Tibial nerve (tissue), 3 donors: ENCODE measurements around the gene NRXN3.

ENCODE experiments used
- POLR2A ChIP-seq, 2 donors: fragments of 450-650 bp; IDR thresholded peaks; one replicate each; pipeline ENCODE4 v1.6.1; 2017; ENCODE audit warnings: antibody characterized with exemption in 2 of 2, mild to moderate bottlenecking in 2 of 2, moderate library complexity in 2 of 2
- TF ChIP-seq, protein P1 (sequence below), 5 experiments: fragments of 200-600 bp in 3 of 5; fragments of 450-650 bp in 2 of 5; sonication (generic) in 3 of 5; IDR thresholded peaks; one replicate each; pipeline ENCODE4 v1.5.1; 2016 to 2019; ENCODE audit warnings: antibody characterized with exemption in 5 of 5, mild to moderate bottlenecking in 3 of 5, moderate library complexity in 2 of 5

DNA sequence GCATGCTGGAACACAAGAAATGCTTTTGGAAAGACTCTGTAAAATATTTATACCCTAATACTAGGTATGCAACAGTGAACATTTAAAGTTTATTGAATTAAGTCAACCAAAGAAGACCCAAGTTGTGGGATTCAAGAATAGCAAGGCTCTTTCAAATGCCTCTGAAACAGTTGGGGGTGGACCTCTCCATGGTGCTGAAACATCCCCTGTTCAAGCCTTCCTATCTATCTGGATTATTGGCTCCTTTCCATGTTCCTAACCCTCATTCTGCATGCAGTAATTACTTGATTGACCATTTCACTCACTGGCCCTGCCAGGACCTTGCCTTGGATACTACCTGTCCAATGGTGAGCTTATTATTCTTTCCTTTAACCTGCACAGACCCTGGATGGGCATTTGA, 349.7 kb downstream of the NRXN3 start:
- TF ChIP-seq, protein P1, sequence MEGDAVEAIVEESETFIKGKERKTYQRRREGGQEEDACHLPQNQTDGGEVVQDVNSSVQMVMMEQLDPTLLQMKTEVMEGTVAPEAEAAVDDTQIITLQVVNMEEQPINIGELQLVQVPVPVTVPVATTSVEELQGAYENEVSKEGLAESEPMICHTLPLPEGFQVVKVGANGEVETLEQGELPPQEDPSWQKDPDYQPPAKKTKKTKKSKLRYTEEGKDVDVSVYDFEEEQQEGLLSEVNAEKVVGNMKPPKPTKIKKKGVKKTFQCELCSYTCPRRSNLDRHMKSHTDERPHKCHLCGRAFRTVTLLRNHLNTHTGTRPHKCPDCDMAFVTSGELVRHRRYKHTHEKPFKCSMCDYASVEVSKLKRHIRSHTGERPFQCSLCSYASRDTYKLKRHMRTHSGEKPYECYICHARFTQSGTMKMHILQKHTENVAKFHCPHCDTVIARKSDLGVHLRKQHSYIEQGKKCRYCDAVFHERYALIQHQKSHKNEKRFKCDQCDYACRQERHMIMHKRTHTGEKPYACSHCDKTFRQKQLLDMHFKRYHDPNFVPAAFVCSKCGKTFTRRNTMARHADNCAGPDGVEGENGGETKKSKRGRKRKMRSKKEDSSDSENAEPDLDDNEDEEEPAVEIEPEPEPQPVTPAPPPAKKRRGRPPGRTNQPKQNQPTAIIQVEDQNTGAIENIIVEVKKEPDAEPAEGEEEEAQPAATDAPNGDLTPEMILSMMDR (IDR thresholded peaks at IDR 0.05), result no peak
- no peak for TF ChIP-seq POLR2A (IDR thresholded peaks at IDR 0.05)
